Gastrocnemius medialis (tissue), 4 donors: ENCODE measurements around the gene MBOAT7.

ENCODE experiments used
- CTCF ChIP-seq, 5 experiments: fragments of 450-650 bp in 3 of 5; fragments of 200-600 bp in 2 of 5; sonication (generic) in 2 of 5; IDR thresholded peaks in 4 of 5; conservative IDR thresholded peaks in 1 of 5; 1 replicate in 4 of 5; 2 replicates in 1 of 5; pipeline ENCODE4 v1.5.1; 2016 to 2019; ENCODE audit warnings: antibody characterized with exemption in 5 of 5, mild to moderate bottlenecking in 3 of 5, moderate library complexity in 3 of 5
- POLR2A ChIP-seq, 2 donors: fragments of 450-650 bp; IDR thresholded peaks; one replicate each; pipeline ENCODE4 v1.6.1; 2017; ENCODE audit warnings: antibody characterized with exemption in 2 of 2, mild to moderate bottlenecking in 2 of 2, moderate library complexity in 2 of 2

GRCh38 chr19:54158812-54159351 is 30.5 kb downstream of the MBOAT7 start:
- TF ChIP-seq POLR2A (IDR thresholded peaks at IDR 0.05) = no peak
- TF ChIP-seq CTCF (IDR thresholded peaks at IDR 0.05 in 4 of 5, conservative IDR thresholded peaks at IDR 0.05 in 1 of 5) = no peak
